RKO (cell line): Measurements from ENCODE around the gene APOA4.
"Not testable (repeated sequence)": the region's sequence is repeated elsewhere in the genome, so short reads cannot be mapped to it uniquely, and the experiment has no call there.

Experiments
- DNase-seq: peaks from one replicate; pipeline ENCODE4 v3.0.0-alpha.2; 2016; ENCODE audit warnings: low spot score

The APOA4 gene

GRCh38 chr11:116847612-116848011 lies 24.5 kb upstream of the APOA4 start:
- DNase-seq = no peak

GRCh38 chr11:116844722-116845121 lies 21.6 kb upstream of the APOA4 start:
- DNase-seq = no peak

GRCh38 chr11:116843661-116844060 lies 20.6 kb upstream of the APOA4 start:
- DNase-seq = no peak

GRCh38 chr11:116842909-116843308 lies 19.8 kb upstream of the APOA4 start:
- DNase-seq = no peak

GRCh38 chr11:116842117-116842516 lies 19.0 kb upstream of the APOA4 start:
- no peak for DNase-seq

GRCh38 chr11:116840746-116841296 lies 17.7 kb upstream of the APOA4 start:
- no peak for DNase-seq

GRCh38 chr11:116840224-116840745 lies 17.2 kb upstream of the APOA4 start:
- DNase-seq = no peak

- DNase-seq = no peak
These were observed 15.4 kb upstream of the APOA4 start for GRCh38 chr11:116838321-116839084.

GRCh38 chr11:116837231-116838091 lies 14.4 kb upstream of the APOA4 start, which contains the start of gene APOA1:
Gene APOA1 (minus strand): TSS chr11:116837622. CDS start chr11:116837387, 235 bp downstream.
- no peak for DNase-seq

- DNase-seq = no peak
These were observed 13.5 kb upstream of the APOA4 start for GRCh38 chr11:116836632-116836991.

GRCh38 chr11:116835791-116836631 lies 12.9 kb upstream of the APOA4 start:
- no peak for DNase-seq

GRCh38 chr11:116835042-116835772 lies 12.1 kb upstream of the APOA4 start:
- DNase-seq = no peak

GRCh38 chr11:116834535-116835041 lies 11.5 kb upstream of the APOA4 start:
- DNase-seq = not testable (repeated sequence)

- DNase-seq = no peak
These were observed 10.9 kb upstream of the APOA4 start for GRCh38 chr11:116833816-116834534.

GRCh38 chr11:116833491-116833815 lies 10.3 kb upstream of the APOA4 start:
- DNase-seq = no peak

GRCh38 chr11:116832350-116833290 lies 9.5 kb upstream of the APOA4 start:
- no peak for DNase-seq

- no peak for DNase-seq
These were observed 8.8 kb upstream of the APOA4 start for GRCh38 chr11:116831790-116832349.

GRCh38 chr11:116830184-116830912 lies 7.2 kb upstream of the APOA4 start:
- no peak for DNase-seq
